GM12878 (cell line): ENCODE data around the gene NUP155.

Source experiments
- CEBPB ChIP-seq, 2 experiments: fragments of 150-350 bp in 1 of 2; IDR thresholded peaks; 2 replicates each; pipeline ENCODE4 v1.6.1; 2012 to 2014; ENCODE audit warnings: low read depth in 2 of 2, low read length in 2 of 2, borderline replicate concordance in 1 of 2, inconsistent platforms in 1 of 2
- CHD4 ChIP-seq: fragments of 200-600 bp; sonication (generic); IDR thresholded peaks from 2 replicates; pipeline ENCODE4 v1.6.1; 2016; ENCODE audit warnings: mild to moderate bottlenecking
- KDM1A ChIP-seq: fragments of 200-600 bp; sonication (generic); IDR thresholded peaks from 2 replicates; pipeline ENCODE4 v1.6.1; 2016; ENCODE audit warnings: borderline replicate concordance
- MXI1 ChIP-seq: fragments of 150-350 bp; IDR thresholded peaks from 2 replicates; pipeline ENCODE4 v1.6.1; 2011; ENCODE audit warnings: low read depth, mild to moderate bottlenecking, inconsistent platforms, low read length, improper control_type of control experiment
- POLR2A ChIP-seq: IDR thresholded peaks from 2 replicates; pipeline ENCODE4 v1.6.1; 2011; ENCODE audit warnings: low read depth, mild to moderate bottlenecking, low read length
- POLR2AphosphoS5 ChIP-seq: IDR thresholded peaks from 2 replicates; pipeline ENCODE4 v1.6.1; 2011; ENCODE audit warnings: mild to moderate bottlenecking, low read length, inconsistent platforms
- RELA ChIP-seq: fragments of 450-650 bp; IDR thresholded peaks from 2 replicates; pipeline ENCODE4 v1.8.0; 2014; ENCODE audit warnings: borderline replicate concordance; ENCODE audit not compliant: partially characterized antibody
- ZNF24 ChIP-seq: fragments of 450-650 bp; IDR thresholded peaks from 2 replicates; pipeline ENCODE4 v1.6.1; 2017; ENCODE audit warnings: antibody characterized with exemption, mild to moderate bottlenecking
- ZZZ3 ChIP-seq: IDR thresholded peaks from 2 replicates; pipeline ENCODE4 v1.6.1; 2011; ENCODE audit warnings: low read depth; ENCODE audit not compliant: control insufficient read depth, insufficient read length
- TF ChIP-seq, protein P1 (sequence below): IDR thresholded peaks from 2 replicates; pipeline ENCODE4 v1.6.1; 2011; ENCODE audit warnings: mild to moderate bottlenecking, low read depth, low read length, moderate library complexity; ENCODE audit not compliant: insufficient replicate concordance
- TF ChIP-seq, protein P2 (sequence below), 3 experiments: IDR thresholded peaks in 2 of 3; conservative IDR thresholded peaks in 1 of 3; 2 replicates each; pipeline ENCODE4 v1.5.1; 2011; ENCODE audit warnings: low read depth in 3 of 3, low read length in 3 of 3, mild to moderate bottlenecking in 3 of 3, control low read depth in 2 of 3, moderate library complexity in 2 of 3, inconsistent platforms in 1 of 3, mixed read lengths in 1 of 3; ENCODE audit not compliant: control insufficient read depth in 2 of 3, insufficient read depth in 1 of 3; ENCODE audit errors: extremely low read depth in 1 of 3
- TF ChIP-seq, protein P3 (sequence below): IDR thresholded peaks from 2 replicates; pipeline ENCODE4 v1.6.1; 2012; ENCODE audit warnings: mild to moderate bottlenecking, low read depth, low read length
- TF ChIP-seq, protein P4 (sequence below): fragments of 450-650 bp; IDR thresholded peaks from 2 replicates; pipeline ENCODE4 v1.6.1; 2017; ENCODE audit warnings: mild to moderate bottlenecking

DNA sequence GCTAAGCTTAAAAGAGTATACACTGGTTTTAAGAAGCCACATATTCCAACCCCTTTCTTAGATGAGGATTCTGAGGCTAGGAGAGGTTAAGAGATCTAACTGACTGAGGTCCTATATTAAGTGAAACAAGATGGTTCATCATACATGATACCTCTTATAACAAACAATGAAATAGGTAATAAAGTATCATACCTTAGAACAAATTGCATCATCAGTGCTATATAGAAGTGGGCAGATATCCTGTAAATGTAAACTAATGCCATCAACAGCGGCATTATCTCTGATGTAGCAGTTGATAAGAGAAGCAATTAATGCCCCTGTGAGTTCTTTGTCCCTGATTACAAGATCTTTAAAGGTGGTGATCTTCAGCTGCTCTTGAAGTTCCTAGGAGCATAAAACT, 60.5 kb downstream of the NUP155 start:
- TF ChIP-seq, protein P1, sequence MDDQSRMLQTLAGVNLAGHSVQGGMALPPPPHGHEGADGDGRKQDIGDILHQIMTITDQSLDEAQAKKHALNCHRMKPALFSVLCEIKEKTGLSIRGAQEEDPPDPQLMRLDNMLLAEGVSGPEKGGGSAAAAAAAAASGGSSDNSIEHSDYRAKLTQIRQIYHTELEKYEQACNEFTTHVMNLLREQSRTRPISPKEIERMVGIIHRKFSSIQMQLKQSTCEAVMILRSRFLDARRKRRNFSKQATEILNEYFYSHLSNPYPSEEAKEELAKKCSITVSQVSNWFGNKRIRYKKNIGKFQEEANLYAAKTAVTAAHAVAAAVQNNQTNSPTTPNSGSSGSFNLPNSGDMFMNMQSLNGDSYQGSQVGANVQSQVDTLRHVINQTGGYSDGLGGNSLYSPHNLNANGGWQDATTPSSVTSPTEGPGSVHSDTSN = no peak
- TF ChIP-seq ZNF24 = no peak
- no peak for TF ChIP-seq ZZZ3
- TF ChIP-seq, protein P2, sequence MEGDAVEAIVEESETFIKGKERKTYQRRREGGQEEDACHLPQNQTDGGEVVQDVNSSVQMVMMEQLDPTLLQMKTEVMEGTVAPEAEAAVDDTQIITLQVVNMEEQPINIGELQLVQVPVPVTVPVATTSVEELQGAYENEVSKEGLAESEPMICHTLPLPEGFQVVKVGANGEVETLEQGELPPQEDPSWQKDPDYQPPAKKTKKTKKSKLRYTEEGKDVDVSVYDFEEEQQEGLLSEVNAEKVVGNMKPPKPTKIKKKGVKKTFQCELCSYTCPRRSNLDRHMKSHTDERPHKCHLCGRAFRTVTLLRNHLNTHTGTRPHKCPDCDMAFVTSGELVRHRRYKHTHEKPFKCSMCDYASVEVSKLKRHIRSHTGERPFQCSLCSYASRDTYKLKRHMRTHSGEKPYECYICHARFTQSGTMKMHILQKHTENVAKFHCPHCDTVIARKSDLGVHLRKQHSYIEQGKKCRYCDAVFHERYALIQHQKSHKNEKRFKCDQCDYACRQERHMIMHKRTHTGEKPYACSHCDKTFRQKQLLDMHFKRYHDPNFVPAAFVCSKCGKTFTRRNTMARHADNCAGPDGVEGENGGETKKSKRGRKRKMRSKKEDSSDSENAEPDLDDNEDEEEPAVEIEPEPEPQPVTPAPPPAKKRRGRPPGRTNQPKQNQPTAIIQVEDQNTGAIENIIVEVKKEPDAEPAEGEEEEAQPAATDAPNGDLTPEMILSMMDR (IDR thresholded peaks at IDR 0.05 in 2 of 3, conservative IDR thresholded peaks at IDR 0.05 in 1 of 3; ENCODE audit: control insufficient read depth in 2 of 3, extremely low read depth in 1 of 3, insufficient read depth in 1 of 3, low read depth in 3 of 3, low read length in 3 of 3) = no peak
- no peak for TF ChIP-seq RELA
- TF ChIP-seq, protein P3, sequence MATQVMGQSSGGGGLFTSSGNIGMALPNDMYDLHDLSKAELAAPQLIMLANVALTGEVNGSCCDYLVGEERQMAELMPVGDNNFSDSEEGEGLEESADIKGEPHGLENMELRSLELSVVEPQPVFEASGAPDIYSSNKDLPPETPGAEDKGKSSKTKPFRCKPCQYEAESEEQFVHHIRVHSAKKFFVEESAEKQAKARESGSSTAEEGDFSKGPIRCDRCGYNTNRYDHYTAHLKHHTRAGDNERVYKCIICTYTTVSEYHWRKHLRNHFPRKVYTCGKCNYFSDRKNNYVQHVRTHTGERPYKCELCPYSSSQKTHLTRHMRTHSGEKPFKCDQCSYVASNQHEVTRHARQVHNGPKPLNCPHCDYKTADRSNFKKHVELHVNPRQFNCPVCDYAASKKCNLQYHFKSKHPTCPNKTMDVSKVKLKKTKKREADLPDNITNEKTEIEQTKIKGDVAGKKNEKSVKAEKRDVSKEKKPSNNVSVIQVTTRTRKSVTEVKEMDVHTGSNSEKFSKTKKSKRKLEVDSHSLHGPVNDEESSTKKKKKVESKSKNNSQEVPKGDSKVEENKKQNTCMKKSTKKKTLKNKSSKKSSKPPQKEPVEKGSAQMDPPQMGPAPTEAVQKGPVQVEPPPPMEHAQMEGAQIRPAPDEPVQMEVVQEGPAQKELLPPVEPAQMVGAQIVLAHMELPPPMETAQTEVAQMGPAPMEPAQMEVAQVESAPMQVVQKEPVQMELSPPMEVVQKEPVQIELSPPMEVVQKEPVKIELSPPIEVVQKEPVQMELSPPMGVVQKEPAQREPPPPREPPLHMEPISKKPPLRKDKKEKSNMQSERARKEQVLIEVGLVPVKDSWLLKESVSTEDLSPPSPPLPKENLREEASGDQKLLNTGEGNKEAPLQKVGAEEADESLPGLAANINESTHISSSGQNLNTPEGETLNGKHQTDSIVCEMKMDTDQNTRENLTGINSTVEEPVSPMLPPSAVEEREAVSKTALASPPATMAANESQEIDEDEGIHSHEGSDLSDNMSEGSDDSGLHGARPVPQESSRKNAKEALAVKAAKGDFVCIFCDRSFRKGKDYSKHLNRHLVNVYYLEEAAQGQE = no peak
- no peak for TF ChIP-seq POLR2AphosphoS5
- TF ChIP-seq, protein P4, sequence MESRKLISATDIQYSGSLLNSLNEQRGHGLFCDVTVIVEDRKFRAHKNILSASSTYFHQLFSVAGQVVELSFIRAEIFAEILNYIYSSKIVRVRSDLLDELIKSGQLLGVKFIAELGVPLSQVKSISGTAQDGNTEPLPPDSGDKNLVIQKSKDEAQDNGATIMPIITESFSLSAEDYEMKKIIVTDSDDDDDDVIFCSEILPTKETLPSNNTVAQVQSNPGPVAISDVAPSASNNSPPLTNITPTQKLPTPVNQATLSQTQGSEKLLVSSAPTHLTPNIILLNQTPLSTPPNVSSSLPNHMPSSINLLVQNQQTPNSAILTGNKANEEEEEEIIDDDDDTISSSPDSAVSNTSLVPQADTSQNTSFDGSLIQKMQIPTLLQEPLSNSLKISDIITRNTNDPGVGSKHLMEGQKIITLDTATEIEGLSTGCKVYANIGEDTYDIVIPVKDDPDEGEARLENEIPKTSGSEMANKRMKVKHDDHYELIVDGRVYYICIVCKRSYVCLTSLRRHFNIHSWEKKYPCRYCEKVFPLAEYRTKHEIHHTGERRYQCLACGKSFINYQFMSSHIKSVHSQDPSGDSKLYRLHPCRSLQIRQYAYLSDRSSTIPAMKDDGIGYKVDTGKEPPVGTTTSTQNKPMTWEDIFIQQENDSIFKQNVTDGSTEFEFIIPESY = no peak
- TF ChIP-seq POLR2A = no peak
- no peak for TF ChIP-seq CEBPB (IDR thresholded peaks at IDR 0.05; ENCODE audit: borderline replicate concordance in 1 of 2, low read depth in 2 of 2, low read length in 2 of 2)
- no peak for TF ChIP-seq CHD4
- TF ChIP-seq KDM1A = no peak
- no peak for TF ChIP-seq MXI1
